Spleen (tissue), 11 donors: ENCODE results near the gene IGFL4. TPM values are rescaled to one million over a fixed set of nuclear protein-coding genes. Genes with fewer than 3 reads are reported as not detected.
A peak's percentile ranks its signal among the peaks of the same experiment; 100 is the strongest.

Experiments used
- DNase-seq: peaks from one replicate; pipeline ENCODE4 v3.0.0-alpha.2; 2020
- H3K27ac ChIP-seq, 8 donors: fragments of 200-600 bp; sonication (generic) in 7 of 8; 1 replicate in 4 of 8; 2 replicates in 4 of 8; pipeline versions ENCODE4 v1.5.0 to v1.8.0; 2016 to 2021; ENCODE audit warnings: inconsistent platforms in 4 of 8, mild to moderate bottlenecking in 4 of 8, moderate library complexity in 1 of 8
- H3K27me3 ChIP-seq, 7 donors: fragments of 200-600 bp; sonication (generic) in 6 of 7; replicated peaks in 1 of 7; 1 replicate in 4 of 7; 2 replicates in 3 of 7; pipeline versions ENCODE4 v1.5.0 to v1.8.0; 2016 to 2021; ENCODE audit warnings: inconsistent platforms in 3 of 7, mild to moderate bottlenecking in 1 of 7
- H3K36me3 ChIP-seq, 6 donors: fragments of 200-600 bp; sonication (generic) in 5 of 6; 1 replicate in 4 of 6; 2 replicates in 2 of 6; pipeline versions ENCODE4 v1.5.0 to v1.8.0; 2016 to 2021; ENCODE audit warnings: inconsistent platforms in 2 of 6
- H3K4me1 ChIP-seq, 6 donors: fragments of 200-600 bp; sonication (generic) in 5 of 6; 1 replicate in 3 of 6; 2 replicates in 3 of 6; pipeline versions ENCODE4 v1.5.0 to v1.8.0; 2016 to 2021; ENCODE audit warnings: inconsistent platforms in 3 of 6
- H3K4me3 ChIP-seq, 8 donors: fragments of 200-600 bp; sonication (generic) in 7 of 8; 1 replicate in 4 of 8; 2 replicates in 4 of 8; pipeline versions ENCODE4 v1.5.0 to v1.8.0; 2016 to 2021; ENCODE audit warnings: inconsistent platforms in 4 of 8, mild to moderate bottlenecking in 4 of 8, moderate library complexity in 2 of 8
- H3K9me3 ChIP-seq, 8 donors: fragments of 200-600 bp; sonication (generic) in 7 of 8; 1 replicate in 4 of 8; 2 replicates in 4 of 8; pipeline versions ENCODE4 v1.5.0 to v1.8.0; 2016 to 2021; ENCODE audit warnings: inconsistent platforms in 4 of 8
- POLR2A ChIP-seq, 3 donors: fragments of 450-650 bp; IDR thresholded peaks; one replicate each; pipeline ENCODE4 v1.5.1; 2017; ENCODE audit warnings: antibody characterized with exemption in 3 of 3, mild to moderate bottlenecking in 1 of 3
- POLR2AphosphoS5 ChIP-seq, 3 donors: sonication (generic); formaldehyde crosslinking; IDR thresholded peaks; one replicate each; pipeline ENCODE4 v1.5.1; 2017; ENCODE audit warnings: antibody characterized with exemption in 3 of 3
- WGBS, 5 donors: extraction: QIAGEN DNeasy Blood & Tissue Kit in 3 of 5; methylation state at CpG; one replicate each; pipeline versions ENCODE4 v1.1.5 to v1.1.7; 2013 to 2018; 5-methylcytosine and 5-hydroxymethylcytosine counted together
- intact Hi-C: fragments of 100-400 bp; cut with DNase I; formaldehyde crosslinking; loops from one replicate; pipeline ENCODE4 v1.15.0; 2023; ENCODE audit warnings: low total_unique reads
- polyA plus RNA-seq, 3 donors: library from polyadenylated mRNA; stranded (reverse); fragments of 200-250 nt; gene quantifications; one replicate each; pipeline ENCODE4 v1.2.1, GENCODE V29; 2013
- total RNA-seq, 7 donors: library from RNA; depleted of rRNA in 3 of 7; stranded (reverse); fragments of >200 nt in 3 of 7; fragmentation: NEBNext Ultra II Directional in 4 of 7; extraction: Animal tissue kit (Norgen Biotek cat#: 25700) in 4 of 7; gene quantifications; one replicate each; pipeline versions ENCODE4 v1.1.0 to v1.2.1, GENCODE V29; 2016 to 2021
- TF ChIP-seq, protein P1 (sequence below), 11 experiments: fragments of 200-600 bp in 7 of 11; fragments of 450-650 bp in 4 of 11; sonication (generic) in 4 of 11; IDR thresholded peaks in 8 of 11; conservative IDR thresholded peaks in 3 of 11; 1 replicate in 7 of 11; 2 replicates in 4 of 11; pipeline versions ENCODE4 v1.4.0 to v1.8.0; 2016 to 2021; ENCODE audit warnings: antibody characterized with exemption in 11 of 11, inconsistent platforms in 4 of 11, mild to moderate bottlenecking in 1 of 11
- donor health status: healthy with polysubstance abuse.
- donor health status: DM: no; HTN: no; CAD: no; lungs with moderate emphysema.
- donor health status: DM: no; HTN: no; CAD: no.
- donor health status: Bipolar disorder and iron deficiency.
- donor health status: healthy.
- donor health status: DM: no; HTN: no; CAD: no.
- donor health status: DM: yes; HTN: yes; CAD: no.

Gene IGFL4
- total and polyA plus RNA-seq, 10 donors = 0.03 TPM; not detected in 8

DNA sequence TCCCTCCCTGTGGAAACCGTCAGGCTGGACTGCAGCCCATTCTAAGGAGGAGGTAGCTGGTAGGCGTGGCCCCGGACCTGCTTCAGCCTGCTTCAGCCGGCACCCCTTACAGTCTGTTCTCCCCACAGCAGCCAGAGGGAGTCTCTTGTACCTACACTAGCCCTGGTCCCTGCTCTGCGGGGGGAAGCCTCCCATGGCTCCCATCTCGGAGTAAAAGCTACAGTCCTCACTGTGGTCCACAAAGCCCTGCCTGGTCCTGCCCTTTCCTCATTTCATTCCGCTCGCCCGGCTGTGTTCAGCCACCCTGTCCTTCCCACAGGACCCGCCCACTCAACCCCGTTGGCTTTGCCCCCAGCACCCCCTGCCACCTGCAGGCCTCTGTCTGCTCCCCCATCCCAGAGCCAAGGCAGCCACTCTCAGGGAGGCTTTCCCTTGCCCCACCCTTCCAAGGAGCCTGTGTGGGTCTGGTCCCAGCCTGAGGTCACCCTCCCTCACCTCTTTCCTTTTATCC is 19.2 kb downstream of the IGFL4 start:
- intact Hi-C loops = no loop called here
- WGBS, 5 donors = 63 to 82% (median 74%) methylated on average over 11 of the region's 11 CpGs
- DNase-seq = no peak

DNA sequence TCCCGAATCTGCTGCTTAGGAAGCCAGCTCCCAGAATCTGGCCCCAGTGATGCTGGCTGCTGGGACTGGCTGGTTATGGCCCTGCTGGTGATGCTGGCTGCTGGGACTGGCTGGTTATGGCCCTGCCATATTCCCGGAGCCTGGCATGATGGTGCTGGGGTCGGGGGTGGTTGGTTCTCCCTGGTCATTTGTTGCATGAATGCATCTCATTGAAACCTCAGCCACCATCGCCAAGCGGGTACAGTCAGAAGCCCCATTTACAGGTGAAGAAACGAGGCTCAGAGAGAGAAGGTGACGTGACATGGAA is 20.0 kb downstream of the IGFL4 start:
- intact Hi-C loops = no loop called here
- H3K9me3 ChIP-seq = no peaks in the 10 kb centered on the region
- 83 to 95% (median 92%) methylated on average over 6 to 7 of the region's 7 CpGs for WGBS, 5 donors
- H3K4me1 ChIP-seq = peaks cover 0 to 39% (median 16%) of the 10 kb centered on the region in 6 donors
- DNase-seq = no peak
- peaks cover 2 to 51% (median 25%) of the 10 kb centered on the region in 7 donors for H3K27me3 ChIP-seq
- peaks cover 0 to 20% (median 2%) of the 10 kb centered on the region in 6 donors for H3K36me3 ChIP-seq
- H3K27ac ChIP-seq = peak overlapping the region in 3 of 8 donors; percentile 24 to 93 (median 87)
- H3K4me3 ChIP-seq = peak overlapping the region in 1 of 8 donors; percentile 52
- TF ChIP-seq, protein P1, sequence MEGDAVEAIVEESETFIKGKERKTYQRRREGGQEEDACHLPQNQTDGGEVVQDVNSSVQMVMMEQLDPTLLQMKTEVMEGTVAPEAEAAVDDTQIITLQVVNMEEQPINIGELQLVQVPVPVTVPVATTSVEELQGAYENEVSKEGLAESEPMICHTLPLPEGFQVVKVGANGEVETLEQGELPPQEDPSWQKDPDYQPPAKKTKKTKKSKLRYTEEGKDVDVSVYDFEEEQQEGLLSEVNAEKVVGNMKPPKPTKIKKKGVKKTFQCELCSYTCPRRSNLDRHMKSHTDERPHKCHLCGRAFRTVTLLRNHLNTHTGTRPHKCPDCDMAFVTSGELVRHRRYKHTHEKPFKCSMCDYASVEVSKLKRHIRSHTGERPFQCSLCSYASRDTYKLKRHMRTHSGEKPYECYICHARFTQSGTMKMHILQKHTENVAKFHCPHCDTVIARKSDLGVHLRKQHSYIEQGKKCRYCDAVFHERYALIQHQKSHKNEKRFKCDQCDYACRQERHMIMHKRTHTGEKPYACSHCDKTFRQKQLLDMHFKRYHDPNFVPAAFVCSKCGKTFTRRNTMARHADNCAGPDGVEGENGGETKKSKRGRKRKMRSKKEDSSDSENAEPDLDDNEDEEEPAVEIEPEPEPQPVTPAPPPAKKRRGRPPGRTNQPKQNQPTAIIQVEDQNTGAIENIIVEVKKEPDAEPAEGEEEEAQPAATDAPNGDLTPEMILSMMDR (IDR thresholded peaks at IDR 0.05 in 8 of 11, conservative IDR thresholded peaks at IDR 0.05 in 3 of 11) = no peak
- TF ChIP-seq POLR2A (IDR thresholded peaks at IDR 0.05) (no peak), POLR2AphosphoS5 (IDR thresholded peaks at IDR 0.05) (no peak)

More for the DNA sequence above, 19.2 kb downstream of the IGFL4 start:
- peak overlapping the region in 6 of 8 donors; percentile 61 to 93 (median 86) for H3K27ac ChIP-seq
- H3K4me3 ChIP-seq = peak overlapping the region in 5 of 8 donors; percentile 21 to 52 (median 32)
- TF ChIP-seq POLR2A (IDR thresholded peaks at IDR 0.05) (no peak), POLR2AphosphoS5 (IDR thresholded peaks at IDR 0.05) (no peak)
- TF ChIP-seq, protein P1 (IDR thresholded peaks at IDR 0.05 in 8 of 11, conservative IDR thresholded peaks at IDR 0.05 in 3 of 11) = no peak
- H3K36me3 ChIP-seq = peaks cover 0 to 20% (median 2%) of the 10 kb centered on the region in 6 donors
- H3K9me3 ChIP-seq = no peaks in the 10 kb centered on the region
- peaks cover 2 to 51% (median 21%) of the 10 kb centered on the region in 7 donors for H3K27me3 ChIP-seq
- H3K4me1 ChIP-seq = peaks cover 0 to 39% (median 11%) of the 10 kb centered on the region in 6 donors

DNA sequence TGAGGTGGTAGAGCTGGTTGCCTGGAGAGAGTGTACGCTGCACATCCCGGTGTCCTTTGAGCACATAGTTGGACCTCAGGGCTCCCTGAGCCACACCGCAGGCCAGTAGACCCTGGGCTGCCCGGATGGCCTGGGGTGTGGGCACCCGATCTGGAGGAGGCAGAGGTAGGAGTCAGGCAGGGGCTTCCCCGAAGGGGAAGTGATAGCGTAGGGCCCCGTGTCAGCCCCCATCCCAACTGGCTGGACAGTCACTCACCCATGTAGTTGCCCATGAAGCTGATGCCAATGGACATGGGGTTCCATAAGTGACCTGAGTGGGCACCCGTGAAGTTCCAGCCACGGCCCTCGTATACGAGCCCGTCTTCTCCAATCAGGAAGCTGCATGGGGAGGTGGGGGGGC is 21.5 kb downstream of the IGFL4 start:
- H3K27ac ChIP-seq = peak overlapping the region in 2 of 8 donors; percentile 51 to 93
- H3K27me3 ChIP-seq = peaks cover 3 to 51% (median 39%) of the 10 kb centered on the region in 7 donors
- TF ChIP-seq, protein P1 (IDR thresholded peaks at IDR 0.05 in 8 of 11, conservative IDR thresholded peaks at IDR 0.05 in 3 of 11) = no peak
- TF ChIP-seq POLR2AphosphoS5 (IDR thresholded peaks at IDR 0.05) (no peak), POLR2A (IDR thresholded peaks at IDR 0.05) (no peak)
- no peak for DNase-seq
- H3K4me3 ChIP-seq = no peak overlapping the region
- intact Hi-C loops = loop anchor here (10.0 kb wide), 1 partner anchor 94 kb away; no protein-coding TSS in a partner anchor
- 79 to 88% (median 82%) methylated on average over 13 of the region's 13 CpGs for WGBS, 5 donors
- peaks cover 0 to 46% (median 30%) of the 10 kb centered on the region in 6 donors for H3K4me1 ChIP-seq
- peaks cover 0 to 20% (median 2%) of the 10 kb centered on the region in 6 donors for H3K36me3 ChIP-seq
- H3K9me3 ChIP-seq = no peaks in the 10 kb centered on the region

DNA sequence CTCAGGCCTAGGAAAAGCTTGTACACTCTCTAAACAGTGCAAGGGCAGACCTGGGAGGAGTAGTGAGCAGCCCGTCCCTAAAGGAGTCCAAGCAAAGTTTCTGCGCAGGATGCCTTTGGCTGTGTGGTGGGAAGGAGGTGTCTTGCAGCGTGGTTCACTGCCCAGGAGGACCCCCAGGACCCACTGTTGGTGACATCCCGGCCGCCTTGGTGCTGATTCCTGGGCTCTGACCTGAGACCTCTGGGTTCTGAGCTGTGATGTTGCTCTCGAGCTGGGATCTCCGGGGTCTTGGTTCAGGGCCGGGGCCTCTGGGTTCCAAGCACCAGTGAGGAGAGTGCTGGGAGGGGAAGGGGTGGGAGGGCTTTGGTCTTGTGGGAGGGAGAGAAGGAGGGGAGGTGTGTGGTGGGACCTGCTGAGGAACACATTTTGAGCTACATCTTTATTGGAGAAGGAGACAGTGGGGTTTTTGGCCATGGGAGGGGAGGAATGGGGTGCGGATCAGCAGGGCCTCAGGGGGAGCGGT is 22.0 kb downstream of the IGFL4 start:
- Histone ChIP-seq H3K4me1 (peaks cover 0 to 46% (median 30%) of the 10 kb centered on the region in 6 donors), H3K36me3 (peaks cover 0 to 20% (median 2%) of the 10 kb centered on the region in 6 donors), H3K27ac (peak overlapping the region in 2 of 8 donors; percentile 51 to 93), H3K9me3 (no peaks in the 10 kb centered on the region), H3K4me3 (no peak overlapping the region), H3K27me3 (peaks cover 3 to 51% (median 34%) of the 10 kb centered on the region in 7 donors)
- DNase-seq = no peak
- TF ChIP-seq POLR2A (IDR thresholded peaks at IDR 0.05) (no peak), POLR2AphosphoS5 (IDR thresholded peaks at IDR 0.05) (no peak)
- TF ChIP-seq, protein P1 (IDR thresholded peaks at IDR 0.05 in 8 of 11, conservative IDR thresholded peaks at IDR 0.05 in 3 of 11) = no peak
- intact Hi-C loops = loop anchor here (10.0 kb wide), 1 partner anchor 94 kb away; no protein-coding TSS in a partner anchor
- 84 to 98% (median 94%) methylated on average over 6 to 10 of the region's 10 CpGs for WGBS, 5 donors
